ENCODE measurements around the gene CPTP. TPM values are rescaled to one million over a fixed set of nuclear protein-coding genes. Genes with fewer than 3 reads are reported as not detected.
A peak's percentile ranks its signal among the peaks of the same experiment; 100 is the strongest.

CPTP gene
- total and polyA plus RNA-seq, 2 of the 13 experiments (the other 11 are each of a cell fraction or from before 2014, with no cell fraction given): 5.5 to 9.3 TPM

DNA sequence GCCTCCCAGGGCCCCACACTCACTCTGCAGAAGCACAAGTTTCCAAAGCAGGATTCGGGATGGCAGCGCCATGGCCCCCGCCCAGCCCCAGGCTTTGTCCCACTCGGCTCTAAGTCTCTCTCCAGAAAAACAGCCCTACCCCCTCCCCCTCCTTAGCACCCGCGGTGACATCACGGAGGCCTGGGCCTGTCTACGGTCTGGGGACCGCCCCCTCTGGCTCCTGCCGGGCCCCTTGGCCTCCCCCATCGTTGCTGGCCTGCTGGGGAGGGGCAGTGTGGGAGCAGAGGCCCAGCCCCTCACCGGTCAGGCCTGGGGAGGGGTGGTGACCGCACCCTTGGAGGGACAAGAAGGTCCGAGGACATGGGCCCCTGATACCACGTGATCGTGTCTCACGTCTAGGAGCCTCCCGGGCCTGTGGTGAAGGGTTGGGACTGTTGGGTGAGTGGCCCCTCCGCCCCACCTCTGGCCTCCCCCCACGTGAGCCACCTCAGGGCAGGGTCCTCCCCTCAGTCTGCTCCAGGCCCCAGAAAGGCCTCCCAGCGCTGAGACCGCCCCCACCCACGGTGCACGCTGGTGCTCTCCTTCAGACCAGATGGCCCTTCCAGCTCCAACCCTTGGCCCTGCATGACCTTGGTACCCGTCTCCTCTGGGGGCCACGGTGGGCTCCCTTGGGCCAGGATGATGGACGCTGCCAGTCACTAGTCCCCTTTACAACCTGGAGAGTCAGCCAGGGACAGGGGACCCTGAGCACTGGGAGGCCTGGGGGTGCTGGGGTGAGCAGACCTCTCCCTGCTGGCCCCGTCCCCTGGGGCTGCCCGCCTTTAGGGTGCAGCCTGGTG, 34.0 kb downstream of the CPTP start, which contains the start of gene MXRA8 (continued):
- TF ChIP-seq, protein P1, sequence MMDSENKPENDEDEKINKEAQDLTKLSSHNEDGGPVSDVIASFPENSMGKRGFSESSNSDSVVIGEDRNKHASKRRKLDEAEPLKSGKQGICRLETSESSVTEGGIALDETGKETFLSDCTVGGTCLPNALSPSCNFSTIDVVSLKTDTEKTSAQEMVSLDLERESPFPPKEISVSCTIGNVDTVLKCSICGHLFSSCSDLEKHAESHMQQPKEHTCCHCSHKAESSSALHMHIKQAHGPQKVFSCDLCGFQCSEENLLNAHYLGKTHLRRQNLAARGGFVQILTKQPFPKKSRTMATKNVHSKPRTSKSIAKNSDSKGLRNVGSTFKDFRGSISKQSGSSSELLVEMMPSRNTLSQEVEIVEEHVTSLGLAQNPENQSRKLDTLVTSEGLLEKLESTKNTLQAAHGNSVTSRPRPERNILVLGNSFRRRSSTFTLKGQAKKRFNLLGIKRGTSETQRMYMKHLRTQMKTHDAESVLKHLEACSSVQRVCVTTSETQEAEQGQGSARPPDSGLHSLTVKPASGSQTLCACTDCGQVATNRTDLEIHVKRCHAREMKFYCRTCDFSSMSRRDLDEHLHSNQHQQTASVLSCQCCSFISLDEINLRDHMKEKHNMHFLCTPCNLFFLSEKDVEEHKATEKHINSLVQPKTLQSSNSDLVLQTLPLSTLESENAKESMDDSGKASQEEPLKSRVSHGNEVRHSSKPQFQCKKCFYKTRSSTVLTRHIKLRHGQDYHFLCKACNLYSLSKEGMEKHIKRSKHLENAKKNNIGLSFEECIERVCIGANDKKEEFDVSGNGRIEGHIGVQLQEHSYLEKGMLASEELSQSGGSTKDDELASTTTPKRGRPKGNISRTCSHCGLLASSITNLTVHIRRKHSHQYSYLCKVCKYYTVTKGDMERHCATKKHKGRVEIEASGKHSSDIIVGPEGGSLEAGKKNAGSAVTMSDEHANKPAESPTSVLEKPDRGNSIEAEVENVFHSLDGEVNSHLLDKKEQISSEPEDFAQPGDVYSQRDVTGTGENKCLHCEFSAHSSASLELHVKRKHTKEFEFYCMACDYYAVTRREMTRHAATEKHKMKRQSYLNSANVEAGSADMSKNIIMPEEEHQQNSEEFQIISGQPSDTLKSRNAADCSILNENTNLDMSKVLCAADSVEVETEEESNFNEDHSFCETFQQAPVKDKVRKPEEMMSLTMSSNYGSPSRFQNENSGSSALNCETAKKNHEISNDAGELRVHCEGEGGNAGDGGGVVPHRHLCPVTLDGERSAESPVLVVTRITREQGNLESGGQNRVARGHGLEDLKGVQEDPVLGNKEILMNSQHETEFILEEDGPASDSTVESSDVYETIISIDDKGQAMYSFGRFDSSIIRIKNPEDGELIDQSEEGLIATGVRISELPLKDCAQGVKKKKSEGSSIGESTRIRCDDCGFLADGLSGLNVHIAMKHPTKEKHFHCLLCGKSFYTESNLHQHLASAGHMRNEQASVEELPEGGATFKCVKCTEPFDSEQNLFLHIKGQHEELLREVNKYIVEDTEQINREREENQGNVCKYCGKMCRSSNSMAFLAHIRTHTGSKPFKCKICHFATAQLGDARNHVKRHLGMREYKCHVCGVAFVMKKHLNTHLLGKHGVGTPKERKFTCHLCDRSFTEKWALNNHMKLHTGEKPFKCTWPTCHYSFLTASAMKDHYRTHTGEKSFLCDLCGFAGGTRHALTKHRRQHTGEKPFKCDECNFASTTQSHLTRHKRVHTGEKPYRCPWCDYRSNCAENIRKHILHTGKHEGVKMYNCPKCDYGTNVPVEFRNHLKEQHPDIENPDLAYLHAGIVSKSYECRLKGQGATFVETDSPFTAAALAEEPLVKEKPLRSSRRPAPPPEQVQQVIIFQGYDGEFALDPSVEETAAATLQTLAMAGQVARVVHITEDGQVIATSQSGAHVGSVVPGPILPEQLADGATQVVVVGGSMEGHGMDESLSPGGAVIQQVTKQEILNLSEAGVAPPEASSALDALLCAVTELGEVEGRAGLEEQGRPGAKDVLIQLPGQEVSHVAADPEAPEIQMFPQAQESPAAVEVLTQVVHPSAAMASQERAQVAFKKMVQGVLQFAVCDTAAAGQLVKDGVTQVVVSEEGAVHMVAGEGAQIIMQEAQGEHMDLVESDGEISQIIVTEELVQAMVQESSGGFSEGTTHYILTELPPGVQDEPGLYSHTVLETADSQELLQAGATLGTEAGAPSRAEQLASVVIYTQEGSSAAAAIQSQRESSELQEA (CRISPR knock-in tag; IDR thresholded peaks at IDR 0.05; ENCODE audit: not compliant biosample characterization): no peak
- TF ChIP-seq KLF11 (CRISPR knock-in tag; IDR thresholded peaks at IDR 0.05) (no peak), NR2F1 (CRISPR knock-in tag; IDR thresholded peaks at IDR 0.05) (peak in 1 of 2 experiments; percentile 19; a peak in 1 of 4 replicates), IKZF4 (CRISPR knock-in tag; IDR thresholded peaks at IDR 0.05; ENCODE audit: borderline replicate concordance, low read depth, not compliant biosample characterization) (no peak), ZFP37 (CRISPR knock-in tag; IDR thresholded peaks at IDR 0.05; ENCODE audit: borderline replicate concordance) (no peak), ZNF792 (CRISPR knock-in tag; IDR thresholded peaks at IDR 0.05) (no peak), ZFP1 (CRISPR knock-in tag; IDR thresholded peaks at IDR 0.05) (no peak)
- TF ChIP-seq, protein P2, sequence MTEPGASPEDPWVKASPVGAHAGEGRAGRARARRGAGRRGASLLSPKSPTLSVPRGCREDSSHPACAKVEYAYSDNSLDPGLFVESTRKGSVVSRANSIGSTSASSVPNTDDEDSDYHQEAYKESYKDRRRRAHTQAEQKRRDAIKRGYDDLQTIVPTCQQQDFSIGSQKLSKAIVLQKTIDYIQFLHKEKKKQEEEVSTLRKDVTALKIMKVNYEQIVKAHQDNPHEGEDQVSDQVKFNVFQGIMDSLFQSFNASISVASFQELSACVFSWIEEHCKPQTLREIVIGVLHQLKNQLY (CRISPR knock-in tag; IDR thresholded peaks at IDR 0.05): no peak
- TF ChIP-seq, protein P3, sequence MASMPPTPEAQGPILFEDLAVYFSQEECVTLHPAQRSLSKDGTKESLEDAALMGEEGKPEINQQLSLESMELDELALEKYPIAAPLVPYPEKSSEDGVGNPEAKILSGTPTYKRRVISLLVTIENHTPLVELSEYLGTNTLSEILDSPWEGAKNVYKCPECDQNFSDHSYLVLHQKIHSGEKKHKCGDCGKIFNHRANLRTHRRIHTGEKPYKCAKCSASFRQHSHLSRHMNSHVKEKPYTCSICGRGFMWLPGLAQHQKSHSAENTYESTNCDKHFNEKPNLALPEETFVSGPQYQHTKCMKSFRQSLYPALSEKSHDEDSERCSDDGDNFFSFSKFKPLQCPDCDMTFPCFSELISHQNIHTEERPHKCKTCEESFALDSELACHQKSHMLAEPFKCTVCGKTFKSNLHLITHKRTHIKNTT (CRISPR knock-in tag; IDR thresholded peaks at IDR 0.05): no peak
- TF ChIP-seq, protein P4, sequence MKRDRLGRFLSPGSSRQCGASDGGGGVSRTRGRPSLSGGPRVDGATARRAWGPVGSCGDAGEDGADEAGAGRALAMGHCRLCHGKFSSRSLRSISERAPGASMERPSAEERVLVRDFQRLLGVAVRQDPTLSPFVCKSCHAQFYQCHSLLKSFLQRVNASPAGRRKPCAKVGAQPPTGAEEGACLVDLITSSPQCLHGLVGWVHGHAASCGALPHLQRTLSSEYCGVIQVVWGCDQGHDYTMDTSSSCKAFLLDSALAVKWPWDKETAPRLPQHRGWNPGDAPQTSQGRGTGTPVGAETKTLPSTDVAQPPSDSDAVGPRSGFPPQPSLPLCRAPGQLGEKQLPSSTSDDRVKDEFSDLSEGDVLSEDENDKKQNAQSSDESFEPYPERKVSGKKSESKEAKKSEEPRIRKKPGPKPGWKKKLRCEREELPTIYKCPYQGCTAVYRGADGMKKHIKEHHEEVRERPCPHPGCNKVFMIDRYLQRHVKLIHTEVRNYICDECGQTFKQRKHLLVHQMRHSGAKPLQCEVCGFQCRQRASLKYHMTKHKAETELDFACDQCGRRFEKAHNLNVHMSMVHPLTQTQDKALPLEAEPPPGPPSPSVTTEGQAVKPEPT (CRISPR knock-in tag; IDR thresholded peaks at IDR 0.05; ENCODE audit: low read depth): peak; percentile 29; the same call in 1 of the 2 replicates
- TF ChIP-seq, protein P5, sequence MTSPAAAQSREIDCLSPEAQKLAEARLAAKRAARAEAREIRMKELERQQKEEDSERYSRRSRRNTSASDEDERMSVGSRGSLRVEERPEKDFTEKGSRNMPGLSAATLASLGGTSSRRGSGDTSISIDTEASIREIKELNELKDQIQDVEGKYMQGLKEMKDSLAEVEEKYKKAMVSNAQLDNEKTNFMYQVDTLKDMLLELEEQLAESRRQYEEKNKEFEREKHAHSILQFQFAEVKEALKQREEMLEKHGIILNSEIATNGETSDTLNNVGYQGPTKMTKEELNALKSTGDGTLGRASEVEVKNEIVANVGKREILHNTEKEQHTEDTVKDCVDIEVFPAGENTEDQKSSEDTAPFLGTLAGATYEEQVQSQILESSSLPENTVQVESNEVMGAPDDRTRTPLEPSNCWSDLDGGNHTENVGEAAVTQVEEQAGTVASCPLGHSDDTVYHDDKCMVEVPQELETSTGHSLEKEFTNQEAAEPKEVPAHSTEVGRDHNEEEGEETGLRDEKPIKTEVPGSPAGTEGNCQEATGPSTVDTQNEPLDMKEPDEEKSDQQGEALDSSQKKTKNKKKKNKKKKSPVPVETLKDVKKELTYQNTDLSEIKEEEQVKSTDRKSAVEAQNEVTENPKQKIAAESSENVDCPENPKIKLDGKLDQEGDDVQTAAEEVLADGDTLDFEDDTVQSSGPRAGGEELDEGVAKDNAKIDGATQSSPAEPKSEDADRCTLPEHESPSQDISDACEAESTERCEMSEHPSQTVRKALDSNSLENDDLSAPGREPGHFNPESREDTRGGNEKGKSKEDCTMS (CRISPR knock-in tag; conservative IDR thresholded peaks at IDR 0.05): no peak
- TF ChIP-seq, protein P6, sequence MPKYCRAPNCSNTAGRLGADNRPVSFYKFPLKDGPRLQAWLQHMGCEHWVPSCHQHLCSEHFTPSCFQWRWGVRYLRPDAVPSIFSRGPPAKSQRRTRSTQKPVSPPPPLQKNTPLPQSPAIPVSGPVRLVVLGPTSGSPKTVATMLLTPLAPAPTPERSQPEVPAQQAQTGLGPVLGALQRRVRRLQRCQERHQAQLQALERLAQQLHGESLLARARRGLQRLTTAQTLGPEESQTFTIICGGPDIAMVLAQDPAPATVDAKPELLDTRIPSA (CRISPR knock-in tag; IDR thresholded peaks at IDR 0.05; ENCODE audit: borderline replicate concordance): no peak
